HG03045 (cell line): ENCODE results near the gene GNB1L.

Experiments
- ATAC-seq: cut with Tn5 transposase; IDR thresholded peaks from one replicate; pipeline ENCODE4 v1.9.1; 2021; ENCODE audit warnings: mild to moderate bottlenecking, moderate library complexity; ENCODE audit not compliant: unreplicated experiment

Gene GNB1L

DNA sequence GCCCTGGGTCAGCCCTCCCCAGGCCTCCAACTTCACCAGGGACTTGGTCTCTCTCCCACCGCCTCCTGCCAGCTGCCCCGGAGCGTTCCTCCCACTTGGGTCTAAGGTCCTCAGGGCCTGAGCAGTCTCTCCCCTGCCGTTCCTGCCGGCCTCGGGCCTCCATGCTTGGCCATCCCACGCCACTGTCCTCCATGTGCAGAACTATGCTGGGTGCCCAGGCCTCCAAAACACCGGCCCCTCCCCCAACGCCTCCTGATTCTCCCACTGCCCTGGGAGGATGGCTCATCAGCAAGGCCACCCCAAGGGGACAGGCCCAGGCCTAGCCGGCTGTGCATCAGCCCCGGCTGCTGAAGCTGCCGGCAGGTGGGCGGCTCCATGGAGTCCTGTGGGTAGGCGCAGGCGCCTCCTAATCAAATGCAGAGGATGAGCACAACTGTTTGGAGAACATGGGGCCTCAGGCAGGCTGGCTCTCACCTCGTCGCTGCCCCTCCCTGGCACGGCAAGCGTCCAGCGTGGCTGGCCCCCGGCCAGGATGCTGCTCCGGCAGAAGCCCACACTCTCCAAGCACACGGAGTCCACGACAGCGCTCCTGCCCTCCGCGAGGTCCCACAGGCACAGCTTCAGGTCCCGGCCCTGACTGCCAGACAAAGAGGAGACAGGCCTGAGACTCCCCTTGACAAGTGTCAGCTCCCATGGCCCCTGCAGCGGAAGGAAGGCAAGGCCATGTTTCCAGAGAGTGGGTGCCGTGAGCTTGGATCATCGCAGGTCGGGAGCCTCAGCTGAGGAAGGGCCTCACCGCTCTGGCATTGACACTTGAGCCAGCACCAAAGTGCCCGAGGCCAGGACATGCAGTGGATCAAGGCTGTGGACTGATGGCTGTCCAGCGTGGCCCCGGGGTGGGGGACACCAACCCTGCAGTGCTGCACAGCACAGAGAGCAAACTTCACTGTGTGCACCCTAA, 42.6 kb downstream of the GNB1L start:
- ATAC-seq: no peak

DNA sequence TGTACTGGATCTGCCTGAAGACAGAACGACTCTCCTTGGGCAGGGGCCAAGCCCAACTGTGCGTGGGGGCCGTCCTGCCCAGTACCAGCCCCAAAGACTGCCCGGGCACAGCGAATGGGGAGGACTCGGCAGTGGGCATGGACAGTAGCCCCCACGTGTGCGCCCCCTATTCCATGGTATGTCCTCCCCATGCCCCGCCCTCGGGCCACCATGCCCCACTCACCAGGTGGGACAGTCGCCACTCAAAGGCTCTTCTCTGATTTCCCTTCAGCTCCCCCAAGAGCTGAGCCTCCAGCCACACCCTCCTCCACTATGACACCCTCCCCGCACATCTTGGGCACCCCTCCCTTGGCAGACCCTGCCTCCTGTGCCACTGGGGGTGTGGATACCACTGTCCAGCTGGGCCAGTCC, 43.5 kb downstream of the GNB1L start:
- no peak for ATAC-seq

DNA sequence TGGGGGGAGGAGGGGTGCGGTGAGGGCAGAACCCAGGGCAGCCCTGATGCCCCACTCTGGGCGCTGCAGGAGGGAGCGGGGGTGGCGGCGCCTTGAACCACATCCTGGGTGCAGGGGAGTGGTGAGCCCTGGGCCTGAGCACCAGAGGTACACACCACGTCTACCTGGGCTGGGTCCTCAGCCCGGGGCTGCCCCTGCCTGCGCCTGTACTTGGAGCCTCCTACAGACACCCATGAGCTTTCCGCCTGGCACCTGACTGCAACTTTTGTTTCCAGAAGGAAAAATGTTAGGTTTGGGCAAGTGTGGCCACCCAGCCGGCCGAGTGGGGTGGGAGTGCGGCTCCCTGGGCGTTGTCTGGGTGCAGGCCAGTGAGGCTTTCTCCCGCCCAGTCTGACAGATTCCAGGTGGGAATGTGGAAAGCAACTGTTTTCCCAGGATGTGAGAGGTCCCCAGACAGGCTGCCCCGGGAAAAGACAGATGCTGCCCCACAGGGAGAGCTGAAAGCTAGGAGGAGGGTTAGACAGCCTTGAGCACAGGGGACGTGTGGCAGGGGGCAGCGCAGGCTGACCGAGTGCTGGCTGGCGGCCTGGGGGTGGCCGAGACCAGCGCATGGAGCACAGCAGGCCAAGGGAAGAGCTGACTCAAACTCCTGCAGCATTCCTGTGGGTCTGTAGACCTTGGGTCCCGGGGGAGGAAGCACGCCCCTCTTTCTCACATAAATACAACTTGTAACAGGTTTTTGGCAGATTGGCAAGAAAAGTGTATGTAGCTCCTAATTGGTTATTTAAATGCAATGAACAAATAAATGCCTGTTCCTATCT, 44.1 kb downstream of the GNB1L start:
- ATAC-seq: no peak

DNA sequence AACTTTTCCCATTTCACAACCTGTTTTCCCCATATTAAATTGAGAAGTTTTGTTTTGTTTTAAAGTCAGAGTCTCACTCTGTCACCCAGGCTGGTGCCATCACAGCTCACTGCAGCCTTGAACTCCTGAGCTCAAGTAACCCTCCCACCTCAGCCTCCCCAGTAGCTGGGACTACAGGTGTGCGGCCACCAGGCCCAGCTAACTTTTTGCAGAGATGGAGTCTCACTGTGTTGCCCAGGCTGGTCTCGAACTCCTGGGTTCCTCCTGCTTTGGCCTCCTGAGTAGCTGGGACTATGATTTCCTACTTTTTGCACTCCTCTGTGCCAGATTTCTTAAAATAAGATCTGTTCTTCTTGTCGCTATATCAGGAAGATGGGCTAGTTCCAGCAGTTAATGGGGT, 44.9 kb downstream of the GNB1L start:
- no peak for ATAC-seq

DNA sequence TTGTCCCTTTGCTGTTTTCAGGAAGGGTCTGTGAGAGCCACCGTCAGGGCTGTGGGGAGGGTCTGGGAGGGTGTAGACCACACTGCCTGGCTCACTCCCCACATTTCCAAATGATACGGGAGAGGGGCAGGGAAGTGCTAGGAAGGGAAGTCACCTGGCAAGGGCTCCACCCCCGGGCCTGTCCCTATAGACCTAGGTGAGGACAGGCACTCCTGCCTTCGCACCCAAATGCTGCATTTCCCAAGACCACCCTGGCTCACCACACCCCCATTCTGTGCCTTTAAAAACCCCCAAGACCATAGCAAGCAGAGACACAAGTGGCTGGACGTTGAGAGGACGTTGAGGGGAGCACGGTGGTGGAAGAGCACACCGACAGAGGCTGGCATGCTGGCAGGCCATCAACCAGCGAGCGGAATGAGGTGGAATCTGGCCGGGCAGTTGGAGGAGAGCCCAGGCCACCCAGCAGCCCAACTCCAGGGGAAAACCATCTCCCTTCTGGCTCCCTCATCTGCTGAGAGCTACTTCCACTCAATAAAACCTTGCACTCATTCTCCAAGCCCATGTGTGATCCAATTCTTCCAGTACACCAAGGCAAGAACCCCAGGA, 45.7 kb downstream of the GNB1L start:
- no peak for ATAC-seq

DNA sequence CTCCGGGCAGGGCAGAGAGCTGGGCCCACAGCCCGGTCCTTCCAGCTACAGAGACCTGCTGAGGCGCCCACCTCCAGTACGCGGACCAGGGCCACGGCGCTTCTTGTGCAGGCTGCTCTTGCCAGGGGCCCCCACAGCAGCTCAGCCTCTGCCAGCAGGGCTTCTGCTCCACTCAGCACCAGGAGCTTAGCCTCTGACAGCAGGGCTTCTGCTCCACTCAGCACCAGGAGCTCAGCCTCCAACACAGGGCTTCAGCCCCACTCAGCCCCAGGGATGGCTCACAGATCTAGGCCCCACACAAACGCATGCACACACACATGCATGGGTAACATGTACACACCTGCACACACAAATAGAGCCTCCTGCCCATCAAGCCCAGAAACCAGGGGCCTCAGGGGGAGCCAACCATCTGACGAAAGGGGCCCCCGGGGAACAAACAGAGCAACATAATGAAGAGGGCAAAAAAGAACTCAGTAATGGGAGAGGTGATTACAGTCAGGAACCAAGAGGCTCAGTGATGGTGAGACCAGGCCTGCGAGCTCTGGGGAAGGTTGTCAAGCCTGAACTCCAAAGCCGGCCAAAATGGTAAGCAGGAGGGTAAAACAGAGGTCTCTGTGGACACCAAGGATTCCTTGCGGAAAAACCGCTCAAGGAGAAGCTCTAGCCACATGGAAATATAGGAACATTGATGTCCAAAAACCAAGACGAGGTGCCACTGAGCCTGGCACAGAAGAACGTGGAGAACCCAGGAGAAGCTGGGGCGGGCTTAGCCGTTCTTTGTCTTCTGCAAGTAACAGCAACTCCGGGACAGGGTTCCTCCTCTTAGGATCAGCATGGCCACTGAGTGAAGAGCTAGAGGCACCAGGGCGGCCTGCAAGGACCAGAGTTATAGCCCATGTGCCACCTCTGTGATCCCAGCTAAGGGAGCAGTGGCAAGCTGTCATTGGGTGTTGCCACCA, 46.5 kb downstream of the GNB1L start:
- no peak for ATAC-seq

DNA sequence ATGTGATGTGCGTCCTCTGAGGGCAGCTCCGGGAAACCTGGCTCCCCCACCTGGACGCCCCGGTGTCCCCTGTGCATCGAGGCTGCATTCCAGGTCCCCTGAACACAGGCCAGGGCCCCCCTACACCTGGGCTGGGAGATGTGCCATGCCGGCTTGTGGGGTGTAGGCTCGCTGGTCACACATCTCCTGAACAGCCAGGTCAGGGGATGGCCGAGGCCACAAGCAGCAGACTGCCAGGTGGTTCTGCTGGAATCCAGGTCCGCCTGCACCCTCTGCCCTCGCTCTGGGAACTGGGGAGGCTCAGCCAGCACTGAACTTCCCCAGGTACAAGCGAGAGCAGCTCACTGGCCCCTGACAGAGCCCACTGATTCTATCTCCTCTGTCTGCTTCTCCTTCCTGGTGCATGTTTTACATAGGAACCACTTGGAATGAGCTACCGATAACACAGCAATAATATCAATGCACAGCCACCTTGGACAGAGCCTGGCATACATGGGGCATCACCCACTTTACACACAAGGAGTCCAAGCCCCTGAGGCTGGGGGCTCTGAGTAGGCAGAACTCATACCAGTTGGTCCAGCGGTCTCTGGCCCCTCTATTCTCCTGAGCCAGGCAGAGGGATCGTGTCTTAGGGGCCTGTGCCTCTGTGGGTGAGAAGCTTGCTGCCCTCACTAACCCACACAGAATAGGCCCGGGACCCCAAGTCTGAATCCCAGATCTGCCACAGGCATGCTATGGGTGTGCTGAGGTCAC, 47.3 kb downstream of the GNB1L start:
- no peak for ATAC-seq

DNA sequence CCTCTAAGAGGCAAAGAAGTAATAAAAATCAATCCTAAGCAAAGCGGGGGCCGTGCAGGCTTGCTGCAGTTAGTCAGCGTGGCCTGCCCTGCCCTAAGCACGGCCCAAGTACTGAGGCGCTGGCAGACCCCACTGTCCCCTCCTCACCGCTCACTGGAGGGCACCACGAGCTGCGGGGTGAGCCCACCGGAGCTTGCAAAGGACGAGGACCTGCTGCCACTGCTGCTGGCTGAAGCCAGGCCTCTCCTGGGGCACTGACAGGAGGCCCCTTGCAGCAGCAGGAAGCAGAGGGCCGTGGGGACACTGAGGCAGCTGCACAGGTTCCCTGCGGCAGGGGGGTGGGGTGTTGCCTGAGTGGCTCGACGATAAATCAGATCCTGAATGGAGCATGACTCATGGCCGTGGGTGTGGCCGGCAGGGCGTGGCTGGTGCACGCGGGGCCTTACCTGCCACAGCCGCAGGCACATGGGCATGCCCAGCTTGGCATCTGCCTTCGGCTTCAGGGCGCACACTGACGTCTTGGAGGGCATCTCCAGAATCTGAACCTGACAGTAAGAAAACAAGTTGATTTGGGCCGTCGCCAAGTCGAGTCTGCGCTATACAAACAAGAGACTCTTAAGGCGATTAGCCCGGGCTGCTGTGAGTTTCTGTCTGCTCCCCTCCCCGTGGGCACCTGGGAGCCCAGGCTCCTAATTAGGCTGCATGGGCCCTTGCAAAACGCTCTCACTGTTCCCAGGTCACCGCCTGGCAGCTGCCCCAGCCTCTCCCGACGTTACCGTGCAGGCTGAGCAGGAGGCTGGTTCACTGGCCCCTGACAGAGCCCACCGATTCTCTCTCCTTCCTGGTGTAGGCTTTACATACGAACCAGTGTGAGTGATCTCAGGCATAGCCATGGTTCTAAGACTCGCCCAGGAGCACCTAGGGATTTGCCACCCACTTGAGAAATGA, 48.2 kb downstream of the GNB1L start:
- ATAC-seq: no peak

DNA sequence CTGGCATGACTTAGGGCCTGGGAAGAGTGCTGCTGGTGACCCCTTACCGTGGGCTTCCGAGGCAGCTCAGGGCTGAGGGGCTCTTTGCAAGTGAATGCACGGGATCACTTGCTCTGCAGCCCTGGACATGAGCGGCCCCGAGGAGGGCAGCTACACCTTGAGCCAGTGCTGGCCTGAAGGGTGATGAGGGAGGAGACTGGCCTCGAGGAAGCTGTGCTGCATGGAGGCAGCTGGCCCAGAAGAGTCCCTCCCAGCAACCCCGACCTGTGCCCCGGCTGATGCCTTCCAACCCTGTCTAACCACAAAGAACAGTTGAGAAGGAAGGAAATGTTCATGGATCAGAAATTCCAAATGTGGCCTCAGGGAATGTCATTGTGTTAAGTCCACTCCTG, 48.9 kb downstream of the GNB1L start:
- ATAC-seq: no peak

DNA sequence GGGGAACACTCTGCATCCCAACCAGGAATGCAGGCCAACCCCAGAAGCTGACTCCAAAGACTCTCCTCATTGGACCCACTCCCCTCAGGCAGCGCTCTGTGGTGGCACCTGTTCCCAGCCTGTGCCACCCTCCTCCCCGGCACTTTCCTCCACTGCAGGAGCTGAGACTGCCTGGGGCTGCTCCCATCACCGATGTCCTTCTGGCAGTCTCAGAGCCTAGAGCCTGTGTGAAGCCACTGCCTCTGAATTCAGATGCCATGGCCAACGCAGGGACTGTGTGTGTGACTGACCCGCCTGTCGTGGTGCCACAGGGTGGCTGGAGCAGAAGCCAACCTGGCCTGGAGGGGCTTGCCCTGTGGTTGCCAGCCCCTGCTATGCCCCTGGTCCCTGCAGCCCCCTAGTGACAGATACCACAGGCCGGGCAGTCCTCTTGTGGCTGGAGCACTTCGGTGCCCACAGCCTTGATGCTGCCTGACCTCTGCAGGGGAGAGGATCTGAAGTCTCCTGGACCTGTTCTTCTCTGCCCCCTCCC, 50.9 kb downstream of the GNB1L start:
- ATAC-seq: no peak

DNA sequence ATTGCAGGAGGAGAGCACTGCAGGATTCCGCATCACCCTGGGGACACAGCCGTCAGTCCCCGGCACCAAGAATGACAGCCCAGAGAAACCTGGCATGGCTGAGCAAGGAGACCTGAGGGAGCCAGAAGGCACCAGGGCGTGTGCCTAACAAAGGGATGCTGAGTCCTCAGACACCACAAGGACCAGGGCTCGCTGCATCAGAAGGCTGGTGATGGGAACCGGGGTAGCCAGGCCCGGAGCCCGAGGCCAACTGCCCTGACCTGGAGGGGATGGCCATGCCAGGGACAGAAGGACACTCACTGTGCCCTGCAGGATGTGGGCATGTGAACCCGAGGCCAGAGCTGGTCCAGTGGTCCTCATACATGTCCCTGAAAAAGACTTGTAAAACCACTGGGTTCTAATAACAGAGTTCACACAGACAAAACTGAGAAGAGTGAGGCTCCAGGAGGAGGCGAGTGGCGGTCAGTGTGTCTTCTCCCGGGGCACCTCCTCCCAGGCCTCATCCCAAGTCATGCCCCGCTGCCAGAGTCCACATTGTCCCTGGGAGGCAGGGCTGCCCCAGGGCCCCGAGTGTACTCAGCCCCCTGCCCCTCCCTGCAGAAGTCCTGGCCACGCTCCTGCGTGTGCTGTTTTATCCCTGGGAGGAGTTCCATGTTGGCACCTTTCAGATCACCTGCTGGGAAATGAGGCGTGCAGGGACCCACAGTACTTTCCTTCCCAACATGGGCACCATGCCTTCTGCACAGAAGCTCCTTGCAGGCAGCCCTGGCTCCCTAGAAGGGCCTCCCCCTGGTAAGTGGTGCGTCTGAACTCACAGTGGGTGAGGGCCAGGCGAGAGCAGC, 51.6 kb downstream of the GNB1L start:
- ATAC-seq: no peak

DNA sequence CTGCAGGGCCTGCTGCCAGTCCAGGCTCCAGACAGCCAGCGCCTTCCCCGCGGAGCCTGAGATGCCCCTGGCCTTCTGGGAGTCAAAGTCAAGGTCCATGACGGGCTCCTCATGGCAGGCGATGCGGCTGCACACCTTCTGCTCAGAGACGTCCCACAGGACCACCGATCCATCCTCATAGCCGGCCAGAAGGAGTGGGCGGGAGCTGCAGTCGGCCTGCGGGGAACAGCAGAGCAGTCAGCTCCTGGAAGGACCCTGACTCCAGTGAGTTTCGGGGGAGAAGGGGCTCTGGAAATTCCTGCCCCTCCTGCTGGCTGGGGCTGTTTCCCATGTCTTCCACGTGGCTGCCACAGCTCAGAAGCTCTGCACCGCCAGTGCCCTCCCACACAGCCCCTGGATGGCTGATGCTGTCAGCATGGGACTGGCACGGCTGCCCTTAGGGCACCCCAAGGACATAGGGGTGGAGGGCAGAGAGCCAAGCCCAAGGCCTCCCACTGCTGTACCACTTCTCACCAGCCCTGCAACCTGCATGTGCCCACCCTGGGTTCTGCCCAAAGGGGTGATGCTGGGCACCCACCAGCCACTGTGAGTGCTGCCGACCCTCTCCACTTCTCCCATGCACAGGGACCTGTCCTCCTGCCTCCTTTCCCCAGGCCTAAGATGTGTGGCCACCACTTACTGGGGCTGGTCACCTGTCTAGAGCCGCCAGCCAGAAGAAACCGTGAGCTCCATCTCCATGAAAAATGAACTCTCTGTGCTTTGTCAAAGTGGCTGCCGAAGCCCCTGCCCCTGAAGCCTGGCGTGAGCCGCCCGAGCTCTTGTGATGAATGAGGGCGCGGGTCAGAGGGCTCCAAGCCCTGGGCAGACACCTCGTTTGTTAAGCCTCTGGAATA, 52.4 kb downstream of the GNB1L start:
- ATAC-seq: no peak

DNA sequence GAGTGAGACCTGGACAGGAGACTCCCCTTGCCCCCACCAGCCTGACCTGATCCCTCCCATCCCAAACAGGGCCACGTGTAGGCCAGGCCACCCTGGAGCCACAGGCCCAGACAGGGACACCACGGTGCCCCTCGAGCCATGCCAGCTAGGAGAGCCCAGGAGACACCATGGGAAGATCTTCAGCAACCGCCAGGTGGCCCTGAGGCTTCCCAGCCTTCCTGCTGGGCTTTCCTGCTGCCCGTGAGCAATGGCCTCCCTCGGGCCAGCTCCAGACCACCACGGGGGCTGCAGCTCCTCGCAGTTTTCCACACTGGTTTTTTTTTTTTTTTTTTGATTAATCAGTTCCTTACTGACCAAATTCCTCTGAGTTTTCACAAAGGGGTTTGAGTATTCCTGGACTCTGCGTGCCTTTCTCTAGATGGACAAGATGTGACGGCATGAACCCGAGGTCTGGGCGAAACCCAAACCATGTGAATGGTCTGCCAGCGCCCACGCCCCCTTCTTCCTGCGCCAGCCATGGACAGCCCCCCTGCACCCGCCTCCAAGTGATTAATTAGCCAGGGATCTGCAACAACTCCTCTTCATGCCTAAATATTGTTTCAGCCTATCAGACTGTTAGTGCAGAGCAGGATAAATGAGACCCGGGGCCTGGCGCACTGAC, 53.2 kb downstream of the GNB1L start:
- no peak for ATAC-seq

DNA sequence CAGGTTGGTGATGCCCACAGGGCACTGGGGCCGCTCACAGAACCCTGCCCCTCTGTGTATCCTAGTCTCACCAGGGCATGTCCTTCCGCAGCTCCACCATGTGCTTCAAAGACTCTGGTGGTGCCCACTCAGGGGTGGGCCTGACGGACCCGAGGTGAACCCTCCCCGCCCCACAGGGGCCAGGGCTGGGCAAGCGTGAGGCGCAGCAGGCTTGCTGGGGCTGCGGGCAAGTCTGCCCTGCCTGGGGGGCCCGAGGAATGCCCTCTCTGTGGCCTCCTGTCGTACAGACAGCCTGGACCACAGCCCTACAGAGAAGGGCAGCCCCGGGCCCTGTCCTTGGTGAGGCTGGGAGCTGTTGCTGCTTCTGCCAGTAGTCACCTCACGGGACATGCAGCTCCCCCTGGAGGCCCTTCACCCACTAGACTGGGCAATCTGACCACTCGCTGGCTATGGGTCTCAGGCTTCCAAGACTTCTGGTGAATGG, 53.9 kb downstream of the GNB1L start:
- no peak for ATAC-seq

DNA sequence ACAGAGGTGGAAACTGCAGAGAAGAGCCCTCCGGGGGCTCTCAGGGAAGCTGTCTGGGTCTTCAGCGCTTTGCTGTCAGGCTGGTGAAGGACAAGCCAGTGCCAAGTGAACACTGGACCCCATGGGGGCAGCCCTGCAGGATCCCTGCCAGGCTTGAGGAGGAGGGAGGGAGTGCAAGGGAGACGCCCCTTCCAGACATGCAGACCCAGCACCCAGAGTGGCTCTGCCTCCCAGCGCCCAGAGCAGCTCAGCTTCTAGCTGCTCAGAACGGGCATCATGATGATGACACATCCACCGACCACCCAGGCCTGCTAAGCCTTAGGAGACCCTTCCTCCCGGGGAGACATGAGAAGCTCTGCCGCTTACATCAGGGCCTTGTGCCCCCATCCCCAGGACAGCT, 54.4 kb downstream of the GNB1L start:
- ATAC-seq: no peak
